HG03196 (cell line): ENCODE results near the gene TRPC6.
"Not testable (repeated sequence)": the region's sequence is repeated elsewhere in the genome, so short reads cannot be mapped to it uniquely, and the experiment has no call there.

Source experiments
- ATAC-seq: cut with Tn5 transposase; IDR thresholded peaks from one replicate; pipeline ENCODE4 v1.9.1; 2021; ENCODE audit not compliant: unreplicated experiment

The TRPC6 gene

DNA sequence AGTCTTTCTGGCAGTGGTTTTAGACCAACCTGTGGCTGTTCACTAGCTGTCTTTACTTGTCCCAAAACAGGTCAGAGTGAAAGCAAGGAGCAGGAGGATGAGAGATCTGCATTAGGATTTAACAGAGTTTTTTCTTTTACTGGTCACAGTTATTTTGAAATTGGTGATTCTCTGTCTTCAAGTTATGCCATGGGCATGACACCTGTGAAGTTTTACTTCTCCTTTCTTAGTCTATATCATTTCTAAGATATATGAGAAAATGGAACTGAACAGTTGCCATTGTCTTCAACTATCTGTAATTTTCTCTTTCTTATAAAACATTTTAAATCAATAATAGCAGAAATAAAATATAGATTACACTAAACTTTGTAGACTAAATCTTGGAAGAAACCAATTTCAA, 60.6 kb downstream of the TRPC6 start:
- ATAC-seq: no peak

GRCh38 chr11:101521821-101522220, 62.0 kb downstream of the TRPC6 start:
- no peak for ATAC-seq

- ATAC-seq: no peak
Measured at GRCh38 chr11:101516546-101516945, 67.3 kb downstream of the TRPC6 start.

GRCh38 chr11:101511065-101511464, 72.7 kb downstream of the TRPC6 start:
- ATAC-seq: no peak

- no peak for ATAC-seq
Measured at GRCh38 chr11:101510591-101510990, 73.2 kb downstream of the TRPC6 start.

DNA sequence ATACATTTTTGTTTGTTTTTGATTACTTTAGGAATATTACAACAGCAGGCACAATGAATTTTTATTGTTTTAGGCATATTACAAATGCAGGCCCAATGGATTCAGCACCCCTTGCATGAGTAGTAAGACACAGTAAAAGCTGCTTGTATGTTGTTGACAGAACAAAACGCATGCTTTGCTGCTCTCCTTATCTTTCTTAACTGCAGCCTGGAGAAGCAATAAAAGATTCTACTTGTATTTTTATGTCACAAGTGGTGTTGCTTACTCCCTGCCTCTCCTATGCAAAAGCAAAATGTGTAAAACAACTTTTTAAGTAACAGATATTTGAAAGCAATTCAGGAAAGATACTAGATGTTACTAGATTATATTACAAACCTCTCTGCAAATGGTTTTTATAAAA, 73.9 kb downstream of the TRPC6 start:
- no peak for ATAC-seq

- no peak for ATAC-seq
Measured at GRCh38 chr11:101508370-101508769, 75.4 kb downstream of the TRPC6 start.

DNA sequence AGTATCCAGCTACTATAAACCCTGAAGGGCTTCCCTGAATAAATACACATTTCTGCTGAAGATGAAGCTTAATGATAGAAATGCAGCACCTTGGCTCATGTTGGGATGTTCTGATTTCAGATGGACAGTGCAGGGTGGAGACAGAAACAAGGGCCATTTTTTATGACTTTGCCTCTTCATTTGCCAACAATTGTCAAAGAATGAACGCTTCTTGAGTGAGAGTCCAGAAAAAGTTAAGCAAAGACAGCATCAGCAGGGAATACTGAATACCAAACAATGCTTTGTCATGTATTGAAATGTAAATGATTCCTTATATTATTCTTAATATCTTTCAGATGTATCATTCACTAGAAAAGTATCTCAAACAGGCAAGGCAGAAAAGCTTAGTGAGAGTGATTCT, 84.9 kb downstream of the TRPC6 start:
- no peak for ATAC-seq

- no peak for ATAC-seq
Measured at GRCh38 chr11:101497291-101497690, 86.5 kb downstream of the TRPC6 start.

DNA sequence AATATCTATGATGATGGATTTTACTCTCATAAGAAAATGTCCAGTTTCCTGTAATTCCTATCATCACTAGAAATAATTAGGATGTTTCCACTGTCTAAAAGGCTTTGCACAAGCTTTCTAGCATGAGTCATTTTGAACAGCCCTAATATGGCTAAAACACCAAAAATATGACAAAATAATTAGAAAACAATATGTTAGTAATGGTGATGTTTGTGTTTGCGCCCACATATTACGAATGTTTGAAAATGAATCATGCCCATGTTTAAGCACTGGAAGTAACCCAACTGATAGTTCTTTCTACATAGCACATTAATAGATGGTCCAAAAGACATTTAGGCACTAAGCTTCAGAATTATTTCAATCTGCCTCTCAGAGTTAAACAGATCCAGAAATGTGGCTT, 96.0 kb downstream of the TRPC6 start:
- no peak for ATAC-seq

GRCh38 chr11:101482556-101483124, 101.2 kb downstream of the TRPC6 start:
- ATAC-seq: no peak

DNA sequence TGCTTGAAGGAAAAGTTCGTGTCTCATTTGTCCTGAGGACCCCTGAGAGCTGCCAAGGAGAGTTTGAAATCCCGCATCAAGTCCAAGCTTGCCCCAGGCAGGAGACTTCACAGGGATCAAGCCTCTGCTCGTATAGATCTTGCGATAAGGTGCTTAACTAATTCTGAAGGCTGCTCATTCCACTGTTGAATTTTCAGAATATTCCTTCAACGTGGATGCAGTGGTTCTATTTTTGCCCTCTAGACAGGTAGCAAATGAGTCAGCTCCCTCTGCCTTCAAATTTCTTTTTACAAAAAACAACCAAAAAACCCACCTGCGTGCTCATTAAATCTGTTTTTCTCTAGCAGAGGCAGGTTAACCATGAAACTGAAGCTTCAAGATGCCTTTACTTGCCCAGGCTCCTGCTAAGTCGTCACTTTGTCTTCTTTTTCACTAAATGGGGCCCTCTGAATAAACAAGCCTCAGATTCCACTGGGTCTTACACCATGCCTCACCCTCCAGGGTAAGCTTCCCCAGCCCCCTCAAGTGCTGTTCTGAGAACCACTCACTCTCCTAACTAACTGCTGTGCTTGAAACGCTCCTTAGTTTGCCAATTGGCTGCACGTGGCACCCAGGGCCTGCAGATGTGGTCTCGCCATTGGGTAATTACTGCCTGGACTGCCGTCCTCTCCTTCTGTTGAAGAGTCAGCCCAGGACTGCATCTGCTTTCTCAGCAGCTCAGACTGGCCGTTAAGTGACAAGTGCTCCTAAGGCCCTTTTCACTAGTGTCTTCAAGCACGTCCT, 105.0 kb downstream of the TRPC6 start:
- ATAC-seq: no peak

DNA sequence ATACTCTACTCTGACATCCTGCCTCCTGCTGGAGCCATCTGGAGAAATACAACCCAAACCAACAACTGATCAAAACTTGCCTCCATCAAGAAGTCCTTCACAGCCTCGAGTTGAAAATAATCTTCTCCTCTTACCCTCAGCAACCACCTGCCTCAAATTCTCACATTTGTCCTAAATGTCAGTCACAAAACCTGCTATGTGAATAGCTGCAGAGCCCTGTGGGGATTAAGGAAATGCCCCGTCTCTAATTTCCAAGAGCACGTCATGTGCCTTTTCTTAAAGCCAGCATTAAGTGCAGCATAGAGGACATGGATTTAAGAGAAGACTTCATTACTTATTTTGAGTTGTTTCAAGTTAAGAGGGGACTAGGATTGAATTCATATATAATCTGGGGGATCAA, 105.9 kb downstream of the TRPC6 start:
- ATAC-seq: no peak

GRCh38 chr11:101476191-101476590, 107.6 kb downstream of the TRPC6 start:
- ATAC-seq: no peak

DNA sequence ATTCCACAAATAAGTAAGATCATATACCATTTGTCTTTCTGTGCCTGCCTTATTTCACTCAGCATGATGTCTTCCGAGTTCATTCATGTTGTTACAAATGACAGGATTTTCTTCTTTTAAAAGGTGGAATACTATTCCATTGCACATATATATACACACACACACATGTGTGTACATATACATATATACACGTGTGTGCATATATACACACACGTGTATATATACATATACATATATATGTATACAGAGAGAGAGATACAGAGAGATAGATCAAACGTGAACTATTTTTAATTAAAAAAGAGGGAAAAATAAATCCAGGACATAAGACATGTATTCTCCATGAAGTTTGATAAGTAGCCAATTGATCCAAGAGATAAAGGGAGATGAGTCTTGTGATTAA, 108.1 kb downstream of the TRPC6 start:
- no peak for ATAC-seq

- ATAC-seq: no peak
Measured at GRCh38 chr11:101474666-101475065, 109.1 kb downstream of the TRPC6 start.

GRCh38 chr11:101470881-101471520, 112.8 kb downstream of the TRPC6 start:
- ATAC-seq: no peak

- ATAC-seq: no peak
Measured at GRCh38 chr11:101470419-101470818, 113.4 kb downstream of the TRPC6 start.

DNA sequence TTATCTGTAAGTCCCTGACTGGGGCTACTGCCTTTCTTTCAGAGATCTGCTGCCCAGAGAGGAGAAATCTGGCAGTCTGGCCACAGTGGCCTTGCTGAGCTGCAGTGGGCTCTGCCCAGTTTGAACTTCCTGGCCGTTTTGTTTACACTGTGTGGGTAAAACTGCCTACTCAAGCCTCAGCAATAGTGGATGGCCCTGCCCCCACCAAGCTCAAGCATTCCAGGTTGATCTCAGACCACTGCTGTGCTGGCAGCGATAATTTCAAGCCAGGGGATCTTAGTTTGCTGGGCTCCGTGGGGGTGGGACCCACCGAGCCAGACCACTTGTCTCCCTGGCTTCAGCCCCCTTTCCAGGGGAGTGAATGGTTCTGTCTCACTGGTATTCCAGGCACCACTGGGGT, 117.5 kb downstream of the TRPC6 start:
- no peak for ATAC-seq

- ATAC-seq: not testable (repeated sequence)
Measured at GRCh38 chr11:101464388-101464787, 119.4 kb downstream of the TRPC6 start.

GRCh38 chr11:101459020-101459419, 124.8 kb downstream of the TRPC6 start:
- ATAC-seq: no peak

DNA sequence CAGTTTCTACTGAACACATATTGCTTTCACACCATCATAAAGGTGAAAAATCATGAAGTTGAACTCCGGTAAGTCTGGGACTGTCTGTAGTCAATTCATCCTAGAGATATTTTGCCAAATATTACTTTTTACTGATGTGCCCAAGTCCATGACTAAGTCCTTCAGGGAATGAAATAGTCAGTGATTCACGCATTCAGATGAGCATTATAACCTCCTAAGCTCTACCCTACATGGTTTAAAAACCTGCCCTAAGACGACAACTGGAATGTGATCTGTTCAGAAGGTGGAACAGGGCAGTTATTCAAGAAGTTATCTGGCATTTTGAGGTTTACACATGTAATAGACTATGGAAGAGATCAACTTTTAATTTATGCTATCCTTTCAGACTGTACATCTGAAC, 125.6 kb downstream of the TRPC6 start:
- no peak for ATAC-seq
